Cardiac septum (tissue), 1 donor: ENCODE measurements around the gene ENTPD2. TPM values are rescaled to one million over a fixed set of nuclear protein-coding genes. Genes with fewer than 3 reads are reported as not detected.
A peak's percentile ranks its signal among the peaks of the same experiment; 100 is the strongest.

ENCODE experiments used
- DNase-seq: peaks from one replicate; pipeline ENCODE4 v3.0.0-alpha.2; 2020; ENCODE audit warnings: low spot score
- intact Hi-C: fragments of 100-400 bp; cut with DNase I; formaldehyde crosslinking; loops from one replicate; pipeline ENCODE4 v1.14.0; 2022
- long read RNA-seq: library from polyadenylated mRNA; unstranded; transcript quantifications from one replicate; pipeline ENCODE4 v2.0.0, GENCODE V29; 2021
- total RNA-seq: library from RNA; stranded (reverse); fragmentation: NEBNext Ultra II Directional; extraction: Animal tissue kit (Norgen Biotek cat#: 25700); gene quantifications from one replicate; pipeline ENCODE4 v1.2.1, GENCODE V29; 2021
- donor health status: DM: no; HTN: no; CAD: no.

ENTPD2 gene
- 0.92 TPM for total RNA-seq
- long read RNA-seq = 0 reads

GRCh38 chr9:137053944-137054931 is at the start of gene ENTPD2:
TSS of gene ENTPD2 (minus strand) at chr9:137054061. CDS start at chr9:137053997, 64 bp downstream.
- DNase-seq = no peak
- intact Hi-C loops = no loop called here

GRCh38 chr9:137103206-137103999 is 49.5 kb upstream of the ENTPD2 start:
- intact Hi-C loops = no loop called here
- DNase-seq = no peak

DNA sequence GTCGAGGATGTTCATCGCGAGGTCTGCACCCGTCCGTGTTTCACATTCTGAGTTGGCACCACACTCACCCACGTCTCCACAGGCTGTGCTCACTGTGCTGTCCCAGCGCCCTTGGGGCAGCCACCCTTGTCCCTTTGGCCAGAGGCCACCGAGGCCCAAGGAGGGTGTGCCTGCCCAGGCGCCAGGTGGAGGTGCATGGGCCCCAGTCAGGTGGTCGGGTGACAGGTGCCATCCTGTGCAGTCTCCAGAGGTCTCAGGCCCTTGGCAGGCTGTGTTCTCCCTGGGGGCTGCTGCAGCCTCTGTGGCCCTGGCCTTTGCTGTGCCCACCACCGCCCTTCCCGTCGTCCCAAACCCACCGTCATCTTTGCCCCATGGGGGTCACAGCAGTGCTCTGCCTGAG is 45.4 kb upstream of the ENTPD2 start:
- DNase-seq = no peak
- intact Hi-C loops = no loop called here

- DNase-seq = no peak
- intact Hi-C loops = no loop called here
Observed at GRCh38 chr9:137097761-137098462, 44.1 kb upstream of the ENTPD2 start.

- intact Hi-C loops = no loop called here
- DNase-seq = no peak
Observed at GRCh38 chr9:137096785-137097546, 43.1 kb upstream of the ENTPD2 start.

DNA sequence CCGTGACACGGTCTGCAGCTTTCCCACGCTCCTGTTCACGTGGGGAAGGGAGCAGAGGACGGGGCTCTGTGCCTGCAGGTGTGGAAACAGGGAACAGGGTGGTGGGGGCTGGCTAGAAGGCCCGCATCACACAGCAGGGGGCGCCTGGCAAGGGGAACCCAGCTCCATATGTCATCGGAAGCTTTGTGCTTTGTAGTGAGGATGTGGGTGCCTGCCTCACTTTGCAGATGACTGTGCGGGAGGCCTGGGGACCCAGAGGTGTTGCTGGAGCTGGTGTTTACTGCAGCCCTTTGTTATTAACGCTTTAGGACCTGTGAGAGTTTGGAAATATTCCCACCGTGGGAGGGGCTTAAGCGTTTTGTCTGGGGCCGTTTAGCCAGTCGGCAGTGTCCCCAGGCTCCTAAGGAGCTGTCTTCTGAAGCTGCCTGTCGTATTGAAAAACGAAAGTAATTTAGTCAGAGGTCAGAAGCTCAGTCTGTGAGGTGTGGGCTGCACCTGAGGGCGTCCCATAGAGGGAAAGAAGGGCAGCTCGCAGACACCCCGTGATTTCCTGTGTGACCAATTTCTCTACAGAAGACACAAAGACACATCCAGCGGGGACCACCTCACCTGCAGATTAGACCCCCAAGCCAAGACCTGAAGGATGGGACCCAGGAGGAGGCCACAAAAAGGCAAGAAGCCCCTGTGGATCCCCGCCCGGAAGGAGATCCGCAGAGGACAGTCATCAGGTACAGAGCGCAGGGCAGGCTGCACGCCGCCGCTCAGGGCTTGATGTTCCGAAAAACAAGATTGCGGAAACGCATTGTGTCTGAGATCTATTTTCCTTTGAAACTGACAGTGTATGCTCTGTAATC is 42.0 kb upstream of the ENTPD2 start:
- intact Hi-C loops = no loop called here
- DNase-seq = no peak

DNA sequence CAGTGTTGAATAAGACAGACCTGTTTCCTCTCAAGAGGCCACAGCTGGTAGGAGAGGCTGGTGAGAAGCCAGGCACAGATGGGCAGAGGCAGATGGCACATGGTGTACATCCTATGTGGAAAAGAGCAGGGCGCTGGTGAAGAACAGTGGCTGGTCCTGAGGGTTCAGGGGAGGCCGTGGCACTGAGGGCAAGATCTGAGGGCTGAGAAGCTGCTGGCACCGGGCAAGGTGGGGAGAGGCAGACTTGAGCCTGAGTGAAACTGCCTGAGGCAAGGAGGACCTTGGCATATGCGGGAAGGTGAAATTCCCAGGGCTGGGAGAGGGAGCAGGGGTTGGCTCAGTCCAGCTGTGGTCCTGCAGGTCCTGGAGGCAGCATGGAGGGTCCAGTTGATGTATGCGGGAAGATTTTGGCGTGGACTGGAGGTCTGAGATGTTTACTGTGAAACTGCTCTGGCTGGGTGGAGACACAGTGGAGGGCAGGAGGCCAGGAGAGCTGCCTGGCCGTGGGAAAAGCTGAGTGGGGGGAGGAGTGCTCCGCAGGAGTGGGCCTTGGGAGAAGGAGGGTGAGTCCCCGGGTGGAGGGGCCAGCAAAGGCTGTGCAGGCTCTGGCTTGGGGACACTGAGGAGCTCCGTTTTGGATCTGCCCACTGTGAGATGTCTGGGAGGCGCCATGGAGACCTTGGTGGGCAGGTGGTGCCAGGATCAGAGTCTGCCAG is 35.5 kb upstream of the ENTPD2 start:
- no peak for DNase-seq
- intact Hi-C loops = no loop called here

DNA sequence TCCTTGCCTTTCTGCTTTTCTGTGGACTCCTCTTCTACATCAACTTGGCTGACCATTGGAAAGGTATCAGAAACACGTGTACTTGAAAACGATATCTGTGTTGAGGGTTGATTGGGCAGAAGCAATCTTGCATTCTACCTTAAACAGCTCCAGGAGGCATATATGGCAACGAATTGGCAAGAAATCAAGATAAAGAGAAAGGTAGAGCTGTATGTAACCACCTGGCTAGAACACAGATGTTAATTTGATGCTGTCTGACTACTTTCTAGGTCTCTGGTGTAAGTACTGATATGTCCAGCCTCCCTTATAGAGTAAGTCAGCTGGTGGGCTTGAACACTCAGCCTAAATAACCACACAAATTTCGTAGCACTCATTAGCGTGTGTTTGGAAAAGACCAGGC is 34.3 kb upstream of the ENTPD2 start:
- intact Hi-C loops = no loop called here

GRCh38 chr9:137087409-137087925 is 33.6 kb upstream of the ENTPD2 start:
- no peak for DNase-seq
- intact Hi-C loops = no loop called here

More for the DNA sequence above, 34.3 kb upstream of the ENTPD2 start:
- DNase-seq = no peak

- intact Hi-C loops = no loop called here
- peak; percentile 100 for DNase-seq
Observed at GRCh38 chr9:137086531-137087408, 32.9 kb upstream of the ENTPD2 start, which contains the start of gene MAN1B1. TSS of gene MAN1B1 (plus strand) at chr9:137086985. CDS start at chr9:137087000, 15 bp downstream.

DNA sequence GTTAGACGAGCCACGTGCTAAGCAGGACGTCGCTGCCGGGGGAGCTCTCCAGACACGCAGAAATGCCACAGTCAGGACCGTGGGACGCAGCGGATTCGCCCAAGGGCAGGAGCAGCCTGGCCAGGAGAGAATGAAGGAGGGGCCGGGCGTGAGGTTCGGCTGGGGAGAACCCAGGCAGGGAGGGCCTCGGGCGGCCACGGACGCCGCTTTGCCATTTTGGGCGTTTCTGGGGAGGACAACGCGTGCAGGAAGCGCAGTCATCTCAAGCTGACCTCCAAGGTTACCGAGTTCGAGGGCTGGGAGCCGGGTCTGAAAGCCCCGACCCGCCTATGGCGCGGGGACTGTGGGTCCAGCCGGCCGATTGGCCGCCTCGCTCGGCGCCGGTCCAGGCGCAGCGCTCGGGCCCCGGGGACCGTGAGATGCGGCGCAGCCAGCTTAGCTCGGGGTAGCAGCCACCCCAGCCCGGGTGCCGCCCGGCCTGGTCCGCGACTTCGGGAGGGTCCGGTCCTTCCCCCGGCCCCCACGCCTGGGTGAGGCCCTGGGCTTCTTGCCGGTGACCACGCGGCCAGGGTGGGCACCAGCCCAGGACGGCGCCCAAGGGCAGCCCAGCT is 32.2 kb upstream of the ENTPD2 start:
- DNase-seq = no peak
- intact Hi-C loops = no loop called here

DNA sequence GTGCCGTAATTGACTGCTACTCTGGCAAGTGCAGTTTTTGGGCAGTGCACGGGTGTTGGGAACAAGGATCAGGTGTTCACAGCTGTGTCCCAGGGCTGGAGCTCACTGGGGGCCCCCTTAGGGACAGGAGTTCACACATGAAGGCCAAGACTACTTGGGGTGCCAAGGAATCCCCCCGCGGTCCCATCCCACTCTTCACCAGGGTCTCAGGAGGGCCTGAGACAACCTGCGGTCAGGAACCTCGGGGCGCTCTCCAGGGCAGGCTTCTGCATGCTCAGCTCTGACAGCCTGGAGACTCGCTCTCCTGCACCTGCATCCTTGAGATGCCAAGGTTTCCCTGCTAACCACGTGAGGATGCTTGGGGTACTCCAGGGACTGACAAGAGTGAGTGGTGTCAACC is 30.7 kb upstream of the ENTPD2 start:
- DNase-seq = no peak
- intact Hi-C loops = no loop called here

DNA sequence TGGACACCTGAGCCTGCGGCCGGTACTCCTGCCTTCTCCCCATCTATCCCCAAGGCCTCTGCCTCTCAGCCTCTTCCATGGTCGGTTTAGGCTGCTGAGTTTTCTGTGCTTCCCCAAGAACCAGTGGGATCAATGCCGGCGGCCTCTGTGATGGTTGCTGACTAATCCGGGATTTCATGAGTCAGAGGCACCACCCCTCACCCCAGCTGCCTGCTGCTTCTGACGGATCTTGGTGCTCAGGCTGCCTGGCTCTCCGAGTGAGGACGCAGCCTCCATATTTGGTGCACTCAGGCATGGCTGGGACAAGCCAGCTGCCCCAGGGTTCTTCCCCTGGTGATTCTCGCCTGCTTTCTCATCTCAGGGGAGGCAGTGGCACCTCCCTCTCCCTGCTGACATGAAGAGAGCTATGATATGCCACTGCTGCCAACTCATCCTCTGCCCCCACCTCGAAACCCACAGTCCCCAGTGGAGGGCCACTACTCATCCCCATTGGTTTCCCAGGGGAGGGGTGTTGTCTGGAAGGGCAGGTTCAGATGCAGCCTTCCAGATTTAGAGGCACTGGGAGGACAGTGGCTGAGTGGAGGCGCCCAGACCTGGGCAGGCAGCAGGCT is 29.6 kb upstream of the ENTPD2 start:
- intact Hi-C loops = no loop called here
- DNase-seq = no peak

GRCh38 chr9:137082925-137083290 is 29.0 kb upstream of the ENTPD2 start:
- no peak for DNase-seq
- intact Hi-C loops = no loop called here

DNA sequence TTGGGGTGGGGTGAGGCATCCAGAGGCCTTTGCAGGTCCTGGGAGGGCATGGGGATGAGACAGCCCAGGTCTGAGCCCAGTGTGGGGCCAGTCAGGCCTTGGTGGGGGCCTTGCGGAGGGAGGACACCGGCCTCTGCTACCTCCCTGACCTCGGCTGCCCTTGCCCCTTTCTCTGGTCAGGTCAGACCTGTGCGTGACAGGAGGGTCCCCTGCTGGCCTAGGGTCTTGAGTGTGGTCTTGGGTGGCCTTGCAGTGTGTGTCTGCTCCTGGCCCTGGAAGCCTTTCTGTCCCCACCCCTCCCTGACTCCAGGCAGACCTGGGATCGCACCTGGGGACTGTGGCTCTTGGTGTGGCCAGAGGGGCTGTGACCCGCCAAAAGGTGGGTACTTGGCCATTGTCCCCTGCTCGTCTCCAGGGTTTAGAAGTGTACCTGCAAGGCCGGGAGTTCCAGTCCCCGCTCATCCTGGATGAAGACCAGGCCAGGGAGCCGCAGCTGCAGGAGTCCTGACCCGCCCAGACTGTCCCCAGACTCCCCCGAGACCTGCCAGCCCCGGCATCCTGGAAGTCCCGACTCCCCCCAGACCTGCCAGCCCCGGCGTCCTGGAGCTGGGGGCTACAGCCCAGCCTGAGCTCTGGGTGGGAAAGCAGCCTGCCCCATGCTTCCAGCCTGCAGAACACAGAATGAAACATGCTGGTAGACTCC is 28.5 kb upstream of the ENTPD2 start:
- intact Hi-C loops = no loop called here
- DNase-seq = no peak
